H9 (cell line): ENCODE results near the gene EHBP1. TPM values are rescaled to one million over a fixed set of nuclear protein-coding genes. Genes with fewer than 3 reads are reported as not detected.

Experiments
- DNase-seq: peaks from one replicate; pipeline ENCODE4 v3.0.0-alpha.2; 2017
- H2AFZ ChIP-seq: one replicate; pipeline ENCODE4 v1.6.1; 2013; ENCODE audit warnings: mild to moderate bottlenecking, low read length, control low read depth, moderate library complexity
- H2AK5ac ChIP-seq: 2 replicates; pipeline ENCODE4 v1.6.1; 2013; ENCODE audit warnings: low read length, control low read depth, mixed read lengths; ENCODE audit not compliant: insufficient read length
- H2BK120ac ChIP-seq: one replicate; pipeline ENCODE4 v1.6.1; 2013; ENCODE audit warnings: low read depth, mild to moderate bottlenecking, low read length, control low read depth, inconsistent platforms; ENCODE audit not compliant: poor library complexity, severe bottlenecking
- H2BK12ac ChIP-seq: 2 replicates; pipeline ENCODE4 v1.6.1; 2013; ENCODE audit warnings: low read length, control low read depth, mixed read lengths, low read depth; ENCODE audit not compliant: insufficient read length
- H2BK15ac ChIP-seq: 2 replicates; pipeline ENCODE4 v1.6.1; 2013; ENCODE audit warnings: low read depth, low read length, control low read depth
- H2BK20ac ChIP-seq: one replicate; pipeline ENCODE4 v1.6.1; 2013; ENCODE audit warnings: low read depth, mild to moderate bottlenecking, low read length, control low read depth, inconsistent platforms; ENCODE audit not compliant: poor library complexity, severe bottlenecking
- H2BK5ac ChIP-seq: 2 replicates; pipeline ENCODE4 v1.6.1; 2013; ENCODE audit warnings: low read length, control low read depth, mixed read lengths; ENCODE audit not compliant: insufficient read length
- H3K14ac ChIP-seq: 2 replicates; pipeline ENCODE4 v1.6.1; 2013; ENCODE audit warnings: low read length, control low read depth; ENCODE audit not compliant: insufficient read depth
- H3K18ac ChIP-seq: 2 replicates; pipeline ENCODE4 v1.6.1; 2013; ENCODE audit warnings: low read depth, mild to moderate bottlenecking, mixed read lengths, low read length, control low read depth; ENCODE audit not compliant: insufficient read length
- H3K23ac ChIP-seq: 2 replicates; pipeline ENCODE4 v1.6.1; 2013; ENCODE audit warnings: low read length, control low read depth, mixed read lengths, low read depth; ENCODE audit not compliant: insufficient read length
- H3K23me2 ChIP-seq: 2 replicates; pipeline ENCODE4 v1.6.1; 2013; ENCODE audit warnings: low read depth, mild to moderate bottlenecking, mixed read lengths, low read length, control low read depth; ENCODE audit not compliant: insufficient read length, poor library complexity, severe bottlenecking
- H3K27ac ChIP-seq: 2 replicates; pipeline ENCODE4 v1.5.1; 2013; ENCODE audit warnings: low read length, control low read depth, mixed read lengths, low read depth; ENCODE audit not compliant: insufficient read length
- H3K27me3 ChIP-seq: 2 replicates; pipeline ENCODE4 v1.6.1; 2013; ENCODE audit warnings: low read length, control low read depth, inconsistent platforms; ENCODE audit not compliant: insufficient read depth
- H3K4ac ChIP-seq: 2 replicates; pipeline ENCODE4 v1.6.1; 2013; ENCODE audit warnings: low read depth, mild to moderate bottlenecking, control low read depth, inconsistent platforms, low read length, moderate library complexity
- H3K4me1 ChIP-seq: 2 replicates; pipeline ENCODE4 v1.6.1; 2013; ENCODE audit warnings: low read length, control low read depth, inconsistent platforms; ENCODE audit not compliant: insufficient read depth
- H3K4me2 ChIP-seq: 2 replicates; pipeline ENCODE4 v1.6.1; 2013; ENCODE audit warnings: low read length, control low read depth, mixed read lengths; ENCODE audit not compliant: insufficient read length, insufficient read depth
- H3K56ac ChIP-seq: 2 replicates; pipeline ENCODE4 v1.6.1; 2013; ENCODE audit warnings: low read depth, mild to moderate bottlenecking, mixed read lengths, low read length, control low read depth; ENCODE audit not compliant: insufficient read length
- H3K79me1 ChIP-seq: 2 replicates; pipeline ENCODE4 v1.6.1; 2013; ENCODE audit warnings: low read depth, mild to moderate bottlenecking, moderate library complexity, low read length, control low read depth, inconsistent platforms; ENCODE audit not compliant: insufficient read depth, poor library complexity, severe bottlenecking
- H3K79me2 ChIP-seq: 2 replicates; pipeline ENCODE4 v1.6.1; 2013; ENCODE audit warnings: low read length, control low read depth, inconsistent platforms; ENCODE audit not compliant: insufficient read depth
- H3K9ac ChIP-seq: 2 replicates; pipeline ENCODE4 v1.6.1; 2013; ENCODE audit warnings: low read length, control low read depth, mixed read lengths; ENCODE audit not compliant: insufficient read length; ENCODE audit errors: extremely low read depth
- H3K9me3 ChIP-seq: one replicate; pipeline ENCODE4 v1.6.1; 2013; ENCODE audit warnings: low read depth, low read length, inconsistent platforms; ENCODE audit not compliant: control insufficient read depth
- H3T11ph ChIP-seq: one replicate; pipeline ENCODE4 v1.6.1; 2013; ENCODE audit warnings: mild to moderate bottlenecking, low read length, control low read depth, inconsistent platforms
- H4K20me1 ChIP-seq: one replicate; pipeline ENCODE4 v1.6.1; 2013; ENCODE audit not compliant: control insufficient read depth, insufficient read length, insufficient read depth
- H4K5ac ChIP-seq: 2 replicates; pipeline ENCODE4 v1.6.1; 2013; ENCODE audit warnings: low read depth, mild to moderate bottlenecking, mixed read lengths, low read length, control low read depth; ENCODE audit not compliant: insufficient read length
- H4K8ac ChIP-seq: replicated peaks from 2 replicates; pipeline ENCODE4 v1.6.1; 2013; ENCODE audit warnings: low read length, control low read depth, mixed read lengths, low read depth; ENCODE audit not compliant: insufficient read length
- H4K91ac ChIP-seq: 2 replicates; pipeline ENCODE4 v1.6.1; 2013; ENCODE audit warnings: low read depth, mild to moderate bottlenecking, moderate library complexity, mixed read lengths, low read length, control low read depth; ENCODE audit not compliant: insufficient read length
- H3K27ac Mint-ChIP-seq, 3 experiments: 2 replicates in 2 of 3; 3 replicates in 1 of 3; pipeline ENCODE4 v1.8.0; 2020 to 2021; ENCODE audit warnings: mixed read lengths in 3 of 3, mild to moderate bottlenecking in 1 of 3, moderate library complexity in 1 of 3
- H3K27me3 Mint-ChIP-seq: 2 replicates; pipeline ENCODE4 v1.8.0; 2021; ENCODE audit warnings: low read depth, mild to moderate bottlenecking, moderate library complexity, mixed read lengths
- H3K36me3 Mint-ChIP-seq, 3 experiments: 2 replicates in 2 of 3; 3 replicates in 1 of 3; pipeline ENCODE4 v1.8.0; 2020 to 2021; ENCODE audit warnings: low read depth in 3 of 3, mixed read lengths in 3 of 3; ENCODE audit not compliant: insufficient read depth in 1 of 3
- H3K4me1 Mint-ChIP-seq, 2 experiments: 2 replicates each; pipeline ENCODE4 v1.8.0; 2020; ENCODE audit warnings: mixed read lengths in 2 of 2
- H3K4me3 Mint-ChIP-seq, 2 experiments: 2 replicates in 1 of 2; 3 replicates in 1 of 2; pipeline ENCODE4 v1.8.0; 2020 to 2021; ENCODE audit warnings: mild to moderate bottlenecking in 2 of 2, mixed read lengths in 2 of 2, moderate library complexity in 1 of 2
- H3K9me3 Mint-ChIP-seq, 2 experiments: 2 replicates in 1 of 2; 3 replicates in 1 of 2; pipeline ENCODE4 v1.8.0; 2020; ENCODE audit warnings: mild to moderate bottlenecking in 2 of 2, mixed read lengths in 2 of 2, moderate library complexity in 1 of 2
- CTCF ChIP-seq: fragments of 200-600 bp; sonication (generic); conservative IDR thresholded peaks from 3 replicates; pipeline ENCODE4 v1.8.0; 2021; ENCODE audit warnings: antibody characterized with exemption, mild to moderate bottlenecking
- WGBS: extraction: QIAGEN DNeasy Blood & Tissue Kit; methylation state at CpG from one replicate; pipeline ENCODE4 v1.1.7; 2013; ENCODE audit warnings: missing lambda C conversion rate, low lambda C conversion rate, mixed read lengths; ENCODE audit not compliant: insufficient read length; ENCODE audit errors: extremely low coverage; 5-methylcytosine and 5-hydroxymethylcytosine counted together
- total RNA-seq: library from RNA; stranded (reverse); gene quantifications from 2 replicates; pipeline ENCODE4 v1.2.1, GENCODE V29; 2021

Gene EHBP1
- total RNA-seq, 1 experiment from 2014 or later: 35.6 TPM

- Histone ChIP-seq H2BK20ac (no peak overlapping the region), H3K18ac (no peak overlapping the region), H3K9ac (no peak overlapping the region), H3K79me2 (no peaks in the 10 kb centered on the region; the same call in 1 of the 2 replicates), H3K56ac (no peak overlapping the region), H3K4me2 (no peak overlapping the region), H3K23me2 (no peaks in the 10 kb centered on the region), H3T11ph (no peak overlapping the region), H3K14ac (no peak overlapping the region), H3K27ac (no peak overlapping the region), H4K20me1 (no peaks in the 10 kb centered on the region), H3K4me1 (no peaks in the 10 kb centered on the region), H2AFZ (no peak overlapping the region), H3K23ac (no peak overlapping the region), H2BK12ac (no peak overlapping the region), H2AK5ac (no peak overlapping the region), H2BK15ac (no peak overlapping the region), H3K27me3 (no peaks in the 10 kb centered on the region), H2BK5ac (no peak overlapping the region), H3K9me3 (no peaks in the 10 kb centered on the region), H3K4ac (no peak overlapping the region), H3K79me1 (no peaks in the 10 kb centered on the region), H2BK120ac (no peak overlapping the region), H4K8ac (no peak overlapping the region), H4K91ac (no peak overlapping the region), H4K5ac (no peak overlapping the region)
- no peaks in the 10 kb centered on the region for H3K36me3 Mint-ChIP-seq
- no peak overlapping the region for H3K27ac Mint-ChIP-seq
- no peak for DNase-seq
- no peaks in the 10 kb centered on the region for H3K4me1 Mint-ChIP-seq
- no peaks in the 10 kb centered on the region for H3K27me3 Mint-ChIP-seq
- no CpG with 5 or more reads among the region's 2 CpGs for WGBS
- TF ChIP-seq CTCF: no peak
- no peak overlapping the region for H3K4me3 Mint-ChIP-seq
- no peaks in the 10 kb centered on the region for H3K9me3 Mint-ChIP-seq
Measured at GRCh38 chr2:62794791-62795190, 89.3 kb downstream of the EHBP1 start.
